Suppressor macrophage treated with lipopolysaccharide for 1 hour (primary cell): ENCODE results near the gene RAVER1.

ENCODE experiments used
- DNase-seq, 3 donors: peaks; one replicate each; pipeline ENCODE4 v3.0.0-alpha.2; 2020 to 2022

The RAVER1 gene

GRCh38 chr19:10317857-10318462, 15.4 kb downstream of the RAVER1 start:
- DNase-seq: no peak

- DNase-seq: no peak
Measured at GRCh38 chr19:10317045-10317856, 16.1 kb downstream of the RAVER1 start.

- no peak for DNase-seq
Measured at GRCh38 chr19:10316229-10317044, 16.9 kb downstream of the RAVER1 start.

- DNase-seq: peak; percentile 89 to 95 (median 92)
Measured at GRCh38 chr19:10315335-10316214, 17.8 kb downstream of the RAVER1 start, which contains the start of gene FDX2. TSS of gene FDX2 (minus strand) at chr19:10316015. CDS start at chr19:10315996, 19 bp downstream.

- no peak for DNase-seq
Measured at GRCh38 chr19:10309423-10309822, 23.9 kb downstream of the RAVER1 start, which contains the start of gene ZGLP1. TSS of gene ZGLP1 (minus strand) at chr19:10309815.

- no peak for DNase-seq
Measured at GRCh38 chr19:10306327-10306726, 27.0 kb downstream of the RAVER1 start.

GRCh38 chr19:10305139-10305806, 28.1 kb downstream of the RAVER1 start:
- DNase-seq: peak; percentile 87 to 94 (median 90)

- peak; percentile 58 to 63 (median 62) for DNase-seq
Measured at GRCh38 chr19:10299545-10300458, 33.5 kb downstream of the RAVER1 start.

GRCh38 chr19:10295847-10296591, 37.3 kb downstream of the RAVER1 start:
- no peak for DNase-seq

GRCh38 chr19:10295305-10295846, 38.0 kb downstream of the RAVER1 start:
- DNase-seq: peak; percentile 44 to 81 (median 53)

GRCh38 chr19:10294368-10294697, 39.0 kb downstream of the RAVER1 start:
- DNase-seq: peak; percentile 44 to 61 (median 61)

- peak in 1 of 3 donors; percentile 17 for DNase-seq
Measured at GRCh38 chr19:10293637-10294367, 39.5 kb downstream of the RAVER1 start.

GRCh38 chr19:10292789-10293636, 40.3 kb downstream of the RAVER1 start:
- peak; percentile 37 to 57 (median 44) for DNase-seq

GRCh38 chr19:10292206-10292788, 41.0 kb downstream of the RAVER1 start:
- peak; percentile 93 to 98 (median 97) for DNase-seq

GRCh38 chr19:10291554-10292205, 41.6 kb downstream of the RAVER1 start:
- DNase-seq: no peak

GRCh38 chr19:10290876-10291553, 42.3 kb downstream of the RAVER1 start:
- DNase-seq: peak; percentile 75 to 89 (median 86)
